ENCODE measurements around the gene ACTG2.

DNA sequence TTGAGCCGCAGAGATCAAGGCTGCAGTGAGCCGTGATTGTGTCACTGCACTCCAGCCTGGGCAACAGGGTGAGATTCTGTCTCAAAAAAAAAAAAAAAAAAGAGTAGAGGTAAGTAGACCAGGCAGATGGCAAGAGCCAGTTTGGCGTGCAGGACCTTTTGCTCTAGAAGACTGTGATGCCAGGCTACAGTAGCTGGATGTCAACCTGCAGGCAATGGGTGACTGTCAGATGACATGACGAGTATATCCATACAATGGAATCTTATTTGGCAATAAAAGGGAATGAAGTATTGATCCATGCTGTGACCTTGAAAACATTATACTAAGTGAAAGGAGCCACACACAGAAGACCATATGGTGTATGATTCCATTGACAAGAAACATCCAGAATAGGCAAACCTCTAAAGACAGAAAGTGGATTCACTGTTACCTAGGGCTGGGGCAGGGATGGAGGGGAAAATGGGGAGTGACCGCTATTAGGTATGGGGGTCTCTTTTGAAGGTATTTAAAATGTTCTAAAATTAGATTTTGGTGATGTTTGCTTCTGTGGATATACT, 22.7 kb downstream of the ACTG2 start:
- TF ChIP-seq, protein P1, sequence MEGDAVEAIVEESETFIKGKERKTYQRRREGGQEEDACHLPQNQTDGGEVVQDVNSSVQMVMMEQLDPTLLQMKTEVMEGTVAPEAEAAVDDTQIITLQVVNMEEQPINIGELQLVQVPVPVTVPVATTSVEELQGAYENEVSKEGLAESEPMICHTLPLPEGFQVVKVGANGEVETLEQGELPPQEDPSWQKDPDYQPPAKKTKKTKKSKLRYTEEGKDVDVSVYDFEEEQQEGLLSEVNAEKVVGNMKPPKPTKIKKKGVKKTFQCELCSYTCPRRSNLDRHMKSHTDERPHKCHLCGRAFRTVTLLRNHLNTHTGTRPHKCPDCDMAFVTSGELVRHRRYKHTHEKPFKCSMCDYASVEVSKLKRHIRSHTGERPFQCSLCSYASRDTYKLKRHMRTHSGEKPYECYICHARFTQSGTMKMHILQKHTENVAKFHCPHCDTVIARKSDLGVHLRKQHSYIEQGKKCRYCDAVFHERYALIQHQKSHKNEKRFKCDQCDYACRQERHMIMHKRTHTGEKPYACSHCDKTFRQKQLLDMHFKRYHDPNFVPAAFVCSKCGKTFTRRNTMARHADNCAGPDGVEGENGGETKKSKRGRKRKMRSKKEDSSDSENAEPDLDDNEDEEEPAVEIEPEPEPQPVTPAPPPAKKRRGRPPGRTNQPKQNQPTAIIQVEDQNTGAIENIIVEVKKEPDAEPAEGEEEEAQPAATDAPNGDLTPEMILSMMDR (optimal IDR thresholded peaks at IDR 0.05 in 1 of 3, IDR thresholded peaks at IDR 0.05 in 1 of 3, conservative IDR thresholded peaks at IDR 0.05 in 1 of 3; ENCODE audit: extremely low read depth in 1 of 3, insufficient read depth in 2 of 3, low read length in 3 of 3): no peak
- TF ChIP-seq EZH2 (IDR thresholded peaks at IDR 0.05; ENCODE audit: low read length): no peak

All from keratinocyte (primary cell).